ENCODE data around the gene THOC1.

The THOC1 gene

DNA sequence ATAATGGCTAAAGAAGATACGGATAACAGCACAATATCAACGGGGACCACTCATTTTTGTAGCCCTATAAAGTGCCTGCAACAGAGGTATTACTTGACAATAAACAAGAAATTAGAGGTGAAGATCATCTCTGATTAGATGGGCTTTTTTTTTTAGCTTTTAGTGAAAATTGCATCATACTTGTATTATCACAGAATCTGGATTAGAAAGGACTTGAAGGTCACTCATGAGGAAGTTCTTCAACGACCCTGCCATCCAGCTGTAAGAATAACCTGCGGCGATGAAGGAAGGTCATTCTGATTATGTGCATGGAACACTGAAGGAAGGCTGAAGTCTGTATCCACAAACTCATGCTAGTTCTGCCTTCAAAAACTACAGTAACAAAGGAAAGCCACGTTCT lies 40.5 kb downstream of the THOC1 start:
- no peak for DNase-seq (ENCODE audit: low read depth)
- no peak overlapping the region for H3K4me3 ChIP-seq (ENCODE audit: low read depth, low read length)

DNA sequence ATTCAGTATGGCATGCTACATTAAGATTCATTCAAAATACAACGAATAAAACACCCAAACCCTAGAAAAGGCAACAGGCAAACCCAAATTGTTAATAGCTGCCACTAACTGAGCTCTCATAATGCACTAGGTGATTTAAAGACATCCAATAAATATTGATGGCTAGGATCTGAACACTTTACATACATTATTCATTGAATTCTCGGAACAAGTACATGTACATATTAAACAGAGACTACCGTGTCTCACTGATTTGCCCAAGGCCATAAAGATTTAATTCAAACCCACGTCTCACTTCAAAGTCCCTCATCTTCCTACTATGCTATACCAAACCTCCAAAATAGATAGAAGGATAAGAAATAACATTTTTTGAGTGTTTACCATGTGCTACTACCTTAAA lies 42.1 kb downstream of the THOC1 start:
- H3K4me3 ChIP-seq (ENCODE audit: low read depth, low read length): no peak overlapping the region
- no peak for DNase-seq (ENCODE audit: low read depth)

DNA sequence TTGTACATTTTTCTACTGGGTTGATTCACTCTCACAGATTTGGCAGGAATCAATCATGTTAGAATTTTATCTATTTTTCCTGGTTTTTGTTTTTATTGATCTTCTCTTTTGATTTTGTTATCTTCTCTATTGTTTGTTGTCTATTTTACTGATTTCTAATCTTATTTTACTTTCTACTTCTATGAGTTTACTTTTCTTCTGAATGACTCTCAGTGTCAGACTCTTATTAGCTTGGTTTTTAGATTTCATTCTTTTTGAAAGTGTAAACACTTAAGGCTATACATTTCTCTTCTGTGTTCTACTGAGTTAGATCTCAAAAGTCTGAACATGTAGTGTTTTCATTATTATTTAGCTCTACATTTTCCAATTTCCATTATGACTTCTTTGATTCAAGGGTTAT lies 47.1 kb downstream of the THOC1 start:
- DNase-seq (ENCODE audit: low read depth): no peak
- no peak overlapping the region for H3K4me3 ChIP-seq (ENCODE audit: low read depth, low read length)

DNA sequence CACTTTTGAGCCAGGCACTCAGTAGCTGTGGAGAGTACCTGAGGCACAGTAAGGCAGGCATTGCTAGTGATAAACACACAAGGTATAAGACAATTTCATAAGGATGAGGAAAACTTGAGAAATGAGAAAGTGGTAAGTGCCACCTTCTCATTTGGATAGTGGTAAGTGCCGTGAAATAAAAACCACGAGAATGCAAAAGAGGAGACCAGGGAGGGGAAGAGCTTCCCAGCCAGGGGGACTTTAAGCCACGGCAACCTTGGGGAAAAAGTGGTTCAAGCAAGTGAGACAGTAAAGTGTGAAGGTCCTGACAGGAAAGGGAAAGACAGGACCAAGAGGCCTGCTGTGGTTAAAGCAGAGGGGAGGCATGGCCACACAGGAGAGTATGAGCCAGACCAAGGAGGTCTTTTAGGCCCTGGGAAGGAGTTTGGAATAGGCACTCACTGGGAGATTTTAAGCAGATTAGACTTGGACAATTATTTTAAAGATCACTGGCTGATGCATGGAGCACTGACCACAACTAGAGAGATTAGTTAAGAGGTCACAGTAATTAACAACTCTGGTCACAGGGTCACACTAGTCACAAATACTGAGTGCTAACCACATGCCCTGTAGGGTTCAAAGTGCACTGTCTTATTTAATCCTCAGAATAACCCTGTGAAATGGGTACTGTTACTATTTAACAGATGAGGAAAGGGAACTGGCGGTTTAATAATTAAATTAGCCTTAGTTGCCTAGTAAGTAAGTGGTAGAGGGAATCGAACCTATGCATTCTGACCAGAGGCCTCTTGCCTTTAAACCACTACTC lies 50.1 kb downstream of the THOC1 start:
- H3K4me3 ChIP-seq (ENCODE audit: low read depth, low read length): no peak overlapping the region
- DNase-seq (ENCODE audit: low read depth): no peak

DNA sequence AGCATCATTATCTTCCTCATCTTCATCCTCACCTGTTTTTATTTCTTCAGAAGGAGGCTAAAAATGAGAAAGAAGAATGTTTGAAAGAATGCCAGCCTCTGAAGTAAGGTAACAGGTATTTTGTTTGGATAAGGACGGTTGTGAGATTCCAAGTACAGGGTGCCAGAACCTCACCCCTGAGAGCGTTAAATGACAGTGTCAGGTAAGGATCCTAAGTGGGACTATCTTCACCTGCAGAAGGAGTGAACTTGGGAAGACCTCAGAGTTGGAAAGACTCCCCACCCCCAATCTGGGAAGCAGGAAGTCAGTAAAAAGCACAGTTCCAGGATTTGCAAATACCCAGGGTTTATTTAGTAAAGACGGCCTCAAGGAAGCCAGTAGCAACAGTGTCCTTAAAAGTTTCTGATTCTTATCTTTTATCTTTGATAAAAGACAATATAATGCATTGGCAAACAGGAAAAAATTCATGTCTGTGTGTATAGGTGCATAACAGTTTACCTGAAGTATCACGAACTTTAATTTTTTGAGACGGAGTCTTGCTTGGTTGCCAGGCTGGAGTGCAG lies 52.3 kb downstream of the THOC1 start:
- H3K4me3 ChIP-seq (ENCODE audit: low read depth, low read length): no peak overlapping the region
- DNase-seq (ENCODE audit: low read depth): no peak

DNA sequence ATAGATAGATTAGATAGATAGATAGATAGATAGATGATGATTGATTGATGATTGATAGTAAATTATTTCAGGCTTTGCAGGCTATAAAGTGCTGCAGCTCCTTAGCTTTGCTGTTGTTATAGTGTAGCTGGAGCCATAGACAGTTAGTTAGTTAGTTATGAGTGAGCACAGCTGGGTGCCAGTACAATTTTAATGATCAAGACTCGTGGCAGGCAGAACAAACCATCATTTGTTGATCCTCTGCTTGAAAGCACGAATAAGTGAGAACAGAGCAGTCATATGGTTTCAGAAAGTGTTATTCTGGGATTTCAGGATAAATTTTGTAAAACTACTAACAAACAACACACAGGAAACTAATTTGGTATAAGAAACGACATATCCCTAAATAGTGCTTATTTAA lies 53.9 kb downstream of the THOC1 start:
- no peak for DNase-seq (ENCODE audit: low read depth)
- no peak overlapping the region for H3K4me3 ChIP-seq (ENCODE audit: low read depth, low read length)

DNA sequence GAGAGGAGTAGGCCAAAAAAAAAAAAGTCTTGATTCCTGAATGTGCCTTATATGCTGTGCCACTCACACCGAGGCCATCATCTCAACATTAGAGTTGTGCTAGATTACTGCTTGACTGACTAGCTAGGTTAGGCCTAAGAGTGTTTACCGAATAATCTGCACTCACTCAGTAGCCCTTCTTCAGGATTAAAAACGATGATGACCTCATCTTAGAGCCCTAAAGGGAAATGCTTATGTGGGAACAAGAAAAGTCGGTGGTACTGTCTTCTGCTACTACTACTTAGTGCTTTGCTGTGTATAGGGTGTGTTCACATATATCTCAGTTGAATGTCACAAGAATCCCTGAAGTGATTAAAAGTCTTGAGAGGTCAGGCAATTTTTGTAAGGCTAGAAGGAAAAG lies 54.3 kb downstream of the THOC1 start:
- no peak overlapping the region for H3K4me3 ChIP-seq (ENCODE audit: low read depth, low read length)
- no peak for DNase-seq (ENCODE audit: low read depth)

DNA sequence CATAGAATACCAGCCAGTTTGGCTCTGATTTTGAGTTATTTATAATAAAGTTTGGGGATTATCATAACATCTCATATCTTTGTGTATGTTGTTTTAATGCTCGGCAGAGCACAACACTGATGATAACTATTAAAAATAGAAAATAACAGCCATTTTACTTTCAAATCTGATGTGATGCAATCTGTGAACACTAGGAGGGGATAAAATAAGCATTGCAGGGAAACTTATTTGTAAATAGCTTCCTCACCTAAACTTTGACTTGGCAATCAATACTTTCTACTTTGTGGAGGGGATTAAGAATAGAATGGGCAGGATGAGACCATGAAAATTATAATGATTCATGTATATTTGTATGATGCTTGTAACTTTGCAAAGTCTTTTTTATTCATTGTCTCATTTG lies 55.1 kb downstream of the THOC1 start:
- H3K4me3 ChIP-seq (ENCODE audit: low read depth, low read length): no peak overlapping the region
- no peak for DNase-seq (ENCODE audit: low read depth)

DNA sequence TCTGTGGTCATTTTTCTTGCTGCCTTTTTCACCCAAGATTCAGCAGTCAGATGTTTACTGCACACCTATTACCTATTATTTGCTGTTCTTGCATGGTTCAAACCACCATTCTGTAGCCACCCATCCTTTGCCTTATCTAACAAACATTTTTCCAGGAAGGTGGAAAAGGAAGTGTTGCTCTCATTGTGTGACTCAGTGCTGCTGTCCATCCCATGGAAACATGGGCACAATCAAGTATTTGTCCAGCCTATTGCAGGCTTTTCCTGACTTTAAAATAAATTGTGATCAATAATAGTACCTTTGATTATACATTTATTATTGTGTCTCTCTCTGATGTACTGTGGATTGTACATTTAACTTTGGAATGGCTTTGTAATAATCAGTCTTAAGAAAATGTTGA lies 56.3 kb downstream of the THOC1 start:
- H3K4me3 ChIP-seq (ENCODE audit: low read depth, low read length): no peak overlapping the region
- DNase-seq (ENCODE audit: low read depth): no peak

DNA sequence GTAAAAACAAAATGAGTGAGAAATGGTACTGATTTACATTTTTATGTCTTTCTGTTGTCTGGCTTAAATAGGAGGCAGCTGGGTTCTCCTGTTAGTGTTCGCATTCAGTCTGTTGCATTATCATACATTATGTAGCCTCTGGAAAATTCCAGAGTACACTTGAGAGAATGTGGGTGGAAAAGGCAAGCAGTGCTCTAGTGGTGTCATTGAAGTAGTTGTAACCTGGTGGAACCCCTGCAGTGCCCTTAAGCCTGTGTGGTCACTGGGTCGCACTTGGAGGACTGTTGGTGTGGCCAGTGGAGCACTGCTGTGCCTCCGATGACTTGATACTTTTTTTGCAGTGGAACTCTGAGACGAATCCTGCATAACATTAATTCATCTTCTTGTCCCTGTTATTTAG lies 57.1 kb downstream of the THOC1 start:
- no peak overlapping the region for H3K4me3 ChIP-seq (ENCODE audit: low read depth, low read length)
- no peak for DNase-seq (ENCODE audit: low read depth)

DNA sequence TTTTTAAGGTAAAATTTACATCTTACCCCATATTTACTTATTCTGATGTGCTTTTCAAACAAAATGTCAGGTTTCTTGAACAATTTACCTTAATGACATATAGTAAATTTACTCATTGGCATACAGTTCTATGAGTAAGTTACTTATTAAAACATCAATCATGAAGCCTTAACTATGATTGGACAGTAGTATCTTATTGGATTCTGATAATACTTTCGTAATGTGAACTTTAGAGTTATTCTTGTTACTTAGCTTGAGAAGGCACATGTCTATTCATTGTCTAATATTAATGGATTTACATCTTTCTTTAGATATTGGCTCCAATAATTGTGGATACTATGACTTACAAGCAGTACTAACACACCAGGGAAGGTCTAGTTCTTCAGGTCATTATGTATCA lies 57.8 kb downstream of the THOC1 start:
- no peak overlapping the region for H3K4me3 ChIP-seq (ENCODE audit: low read depth, low read length)
- DNase-seq (ENCODE audit: low read depth): no peak

DNA sequence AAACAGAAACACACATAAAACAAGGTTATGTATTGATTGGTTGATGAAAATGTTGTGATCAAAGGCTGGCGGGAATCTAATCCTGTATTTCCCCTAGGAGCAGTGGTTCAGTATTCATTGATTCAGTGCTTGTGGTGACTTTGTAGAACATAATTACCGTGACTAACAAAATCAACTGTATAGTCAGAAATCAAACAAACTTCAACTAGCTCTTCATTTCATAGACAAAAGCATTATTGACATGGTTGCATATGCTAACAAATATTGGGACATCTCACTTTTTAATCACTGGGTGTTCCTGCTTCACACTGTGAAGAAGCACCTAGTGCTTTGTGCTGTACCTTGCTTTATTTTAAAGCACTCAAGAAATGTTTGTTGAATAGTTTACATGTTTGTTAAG lies 68.1 kb downstream of the THOC1 start:
- DNase-seq (ENCODE audit: low read depth): no peak
- H3K4me3 ChIP-seq (ENCODE audit: low read depth, low read length): no peak overlapping the region

DNA sequence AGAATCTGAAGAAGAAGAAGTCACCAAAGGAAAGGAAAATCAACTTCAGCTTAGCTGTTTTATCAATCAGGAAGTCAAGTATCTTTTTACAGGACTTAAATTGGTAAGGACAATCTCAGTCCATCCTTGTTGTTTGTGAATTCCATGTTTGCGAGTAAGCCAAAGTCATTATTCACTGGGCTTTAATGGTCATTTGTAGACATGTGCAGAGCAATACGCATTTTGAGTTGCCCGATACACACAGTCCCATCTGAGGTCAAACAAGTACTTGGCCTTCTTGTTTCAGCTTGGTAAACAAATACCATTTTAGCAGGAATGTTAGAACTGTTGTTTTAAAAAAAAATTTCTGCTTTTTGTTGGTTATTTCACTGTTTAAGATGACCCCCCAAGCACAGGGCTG lies 68.6 kb downstream of the THOC1 start:
- H3K4me3 ChIP-seq (ENCODE audit: low read depth, low read length): no peak overlapping the region
- DNase-seq (ENCODE audit: low read depth): no peak

DNA sequence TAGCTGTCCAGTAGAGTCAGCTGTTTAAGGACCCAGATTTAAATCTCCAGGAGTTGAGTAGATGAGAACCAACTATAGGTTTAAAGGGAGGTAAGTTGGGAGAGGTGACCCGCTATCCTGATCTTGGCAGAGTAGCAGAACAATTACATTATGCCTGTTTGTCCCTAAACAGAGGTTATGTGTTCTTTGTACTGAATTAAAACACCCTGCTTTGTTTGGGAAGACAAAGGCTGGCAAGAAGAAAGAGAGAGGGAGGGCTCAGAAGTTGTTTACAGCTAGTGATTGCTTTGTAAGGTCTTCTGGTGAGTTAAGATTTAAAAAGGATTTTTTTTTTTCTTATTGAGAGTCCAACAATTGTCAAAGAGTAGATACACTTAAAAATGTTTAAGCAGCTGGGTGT lies 72.2 kb downstream of the THOC1 start:
- no peak for DNase-seq (ENCODE audit: low read depth)

DNA sequence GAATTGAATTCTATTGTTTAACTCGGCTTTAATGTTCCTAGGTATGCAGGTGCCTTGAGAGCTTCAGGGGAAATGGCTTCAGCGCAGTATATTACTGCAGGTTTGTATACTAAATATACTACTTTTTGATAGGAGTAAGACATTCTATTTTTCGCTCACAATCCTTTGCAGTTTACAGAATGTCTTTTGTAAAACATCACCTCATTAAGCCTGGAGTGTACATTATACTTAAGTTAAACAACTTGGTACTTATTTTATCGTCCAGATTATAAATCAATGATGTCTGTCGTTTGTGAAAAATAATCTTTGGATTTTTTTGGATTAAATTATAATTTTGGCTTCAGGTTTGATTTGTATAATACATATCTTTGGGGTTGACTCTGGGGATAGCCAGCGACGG lies 75.0 kb downstream of the THOC1 start:
- no peak overlapping the region for H3K4me3 ChIP-seq (ENCODE audit: low read depth, low read length)
- no peak for DNase-seq (ENCODE audit: low read depth)

More for the DNA sequence above, 72.2 kb downstream of the THOC1 start:
- H3K4me3 ChIP-seq (ENCODE audit: low read depth, low read length): no peak overlapping the region

DNA sequence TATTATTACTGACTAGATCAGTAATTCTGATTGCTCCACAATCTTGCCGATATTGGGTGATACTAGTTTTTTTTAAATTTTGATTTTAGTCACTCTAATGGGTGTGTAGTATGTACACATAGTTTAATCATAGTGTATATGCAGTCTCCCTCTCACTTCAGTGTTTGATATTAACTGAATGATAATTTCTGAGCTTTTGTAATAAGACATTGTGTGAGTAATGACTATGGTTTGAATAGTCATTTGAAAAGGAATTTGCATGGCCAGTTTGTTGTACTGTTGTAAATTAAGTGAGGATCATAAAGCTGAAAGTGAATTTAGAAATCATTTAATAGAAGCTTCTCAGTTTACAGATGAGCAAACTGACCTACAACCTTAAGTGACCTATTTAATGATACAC lies 76.1 kb downstream of the THOC1 start:
- H3K4me3 ChIP-seq (ENCODE audit: low read depth, low read length): no peak overlapping the region
- no peak for DNase-seq (ENCODE audit: low read depth)

DNA sequence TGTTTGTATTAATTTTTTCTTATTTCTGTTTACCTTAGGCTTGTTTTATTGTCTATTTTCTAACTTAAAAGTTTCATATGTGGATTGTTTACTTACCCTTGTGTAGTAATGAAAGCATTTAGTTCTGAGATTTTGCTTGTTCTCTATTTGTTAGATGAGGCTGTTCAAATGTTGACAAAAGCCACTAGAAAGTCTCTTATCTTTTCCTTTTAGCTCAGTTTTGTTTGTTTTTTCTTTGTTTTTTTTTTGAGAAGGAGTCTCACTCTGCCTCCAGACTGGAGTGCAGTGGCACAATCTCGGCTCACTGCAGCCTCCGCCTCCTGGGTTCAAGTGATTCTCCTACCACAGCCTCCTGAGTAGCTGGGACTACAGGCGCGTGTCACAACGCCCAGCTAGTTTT lies 78.6 kb downstream of the THOC1 start:
- no peak for DNase-seq (ENCODE audit: low read depth)
- H3K4me3 ChIP-seq (ENCODE audit: low read depth, low read length): no peak overlapping the region

DNA sequence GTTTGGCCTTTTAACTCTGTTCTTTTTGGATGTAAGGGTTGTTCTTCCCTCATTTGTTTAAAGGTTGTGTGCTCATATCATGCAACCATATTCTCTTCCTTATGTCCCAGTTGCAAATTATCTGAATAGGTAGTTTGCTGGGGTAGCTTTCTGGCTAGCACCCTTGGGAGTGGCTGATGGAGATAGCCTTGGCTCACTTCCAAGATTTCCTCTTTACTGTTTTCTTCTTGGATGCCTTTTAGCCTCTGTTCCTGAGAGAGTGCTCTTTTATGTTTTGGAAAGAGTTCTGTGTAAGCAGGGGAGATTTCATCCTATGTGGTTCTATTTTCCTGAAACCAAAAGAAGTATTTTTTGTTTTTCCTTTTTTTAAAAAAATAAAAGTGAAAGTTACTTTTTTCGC lies 84.1 kb downstream of the THOC1 start:
- no peak overlapping the region for H3K4me3 ChIP-seq (ENCODE audit: low read depth, low read length)
- peak; percentile 4 for DNase-seq (ENCODE audit: low read depth)

DNA sequence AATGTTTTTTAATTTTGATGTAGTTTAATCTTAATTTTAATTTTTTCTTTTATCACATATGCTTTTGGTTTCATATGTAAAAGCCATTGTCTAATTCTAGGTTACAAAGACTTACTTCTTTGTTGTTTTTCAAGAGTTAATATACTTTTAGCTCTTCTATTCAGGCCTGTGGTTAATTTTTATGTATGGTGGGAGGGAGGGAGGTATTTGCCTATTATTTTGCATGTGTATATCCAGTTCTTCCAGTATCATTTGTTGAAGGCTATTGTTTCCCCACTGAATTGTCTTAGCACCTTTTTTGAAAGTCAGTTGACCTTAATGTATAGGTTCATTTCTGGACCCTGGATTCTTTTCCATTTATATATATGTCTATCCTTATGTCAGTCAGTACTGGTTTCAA lies 86.1 kb downstream of the THOC1 start:
- H3K4me3 ChIP-seq (ENCODE audit: low read depth, low read length): no peak overlapping the region
- no peak for DNase-seq (ENCODE audit: low read depth)

DNA sequence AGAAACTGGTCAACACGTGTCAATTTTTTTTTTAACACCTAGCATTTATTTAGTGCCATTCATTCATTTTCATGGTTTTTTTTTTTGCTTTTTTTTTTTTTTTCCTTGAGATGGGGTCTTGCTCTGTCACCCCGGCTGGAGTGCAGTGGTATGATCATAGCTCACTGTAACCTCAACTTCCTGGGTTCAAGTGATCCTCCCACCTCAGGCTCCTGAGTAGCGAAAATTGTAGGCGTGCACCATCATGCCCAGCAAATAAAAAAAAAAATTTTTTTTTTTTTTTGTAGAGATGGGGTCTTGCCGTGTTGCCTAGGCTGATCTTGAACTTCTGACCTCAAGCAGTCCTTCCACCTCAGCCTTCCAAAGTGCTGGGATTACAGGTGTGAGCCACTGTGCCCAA lies 88.3 kb downstream of the THOC1 start:
- no peak for DNase-seq (ENCODE audit: low read depth)

DNA sequence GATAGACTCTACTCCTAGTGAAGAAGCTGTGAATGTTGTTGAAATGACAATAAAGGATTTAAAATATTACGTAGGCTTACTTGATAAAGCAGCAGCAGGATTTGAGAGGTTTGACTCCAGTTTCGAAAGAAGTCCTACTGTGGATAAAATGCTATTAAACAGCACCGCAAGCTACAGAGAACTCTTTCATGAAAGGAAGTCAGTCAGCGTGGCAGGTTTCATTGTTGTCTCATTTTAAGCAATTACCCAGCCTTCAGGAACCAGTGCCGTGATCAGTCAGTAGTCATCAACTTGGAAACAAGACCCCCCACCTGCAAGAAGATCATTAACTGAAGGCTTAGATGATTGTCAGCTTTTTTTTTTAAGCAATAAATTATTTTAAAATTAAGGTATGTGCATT lies 95.5 kb downstream of the THOC1 start:
- no peak for DNase-seq (ENCODE audit: low read depth)

More for the DNA sequence above, 88.3 kb downstream of the THOC1 start:
- no peak overlapping the region for H3K4me3 ChIP-seq (ENCODE audit: low read depth, low read length)

More for the DNA sequence above, 95.5 kb downstream of the THOC1 start:
- no peak overlapping the region for H3K4me3 ChIP-seq (ENCODE audit: low read depth, low read length)

Data from skeletal muscle cell (primary cell).